Keratinocyte (primary cell): ENCODE measurements around the gene PPOX.

ENCODE experiments used
- EZH2 ChIP-seq: IDR thresholded peaks from one replicate; pipeline ENCODE4 v1.6.1; 2012; ENCODE audit warnings: inconsistent platforms, mild to moderate bottlenecking, low read length, moderate library complexity
- TF ChIP-seq, protein P1 (sequence below), 3 experiments: IDR thresholded peaks in 1 of 3; conservative IDR thresholded peaks in 1 of 3; optimal IDR thresholded peaks in 1 of 3; 2 replicates in 2 of 3; 3 replicates in 1 of 3; pipeline versions ENCODE3 to v1.5.1; 2011; ENCODE audit warnings: low read length in 3 of 3, mild to moderate bottlenecking in 3 of 3, moderate library complexity in 2 of 3, control low read depth in 1 of 3, inconsistent platforms in 1 of 3; ENCODE audit not compliant: insufficient read depth in 2 of 3; ENCODE audit errors: extremely low read depth in 1 of 3

DNA sequence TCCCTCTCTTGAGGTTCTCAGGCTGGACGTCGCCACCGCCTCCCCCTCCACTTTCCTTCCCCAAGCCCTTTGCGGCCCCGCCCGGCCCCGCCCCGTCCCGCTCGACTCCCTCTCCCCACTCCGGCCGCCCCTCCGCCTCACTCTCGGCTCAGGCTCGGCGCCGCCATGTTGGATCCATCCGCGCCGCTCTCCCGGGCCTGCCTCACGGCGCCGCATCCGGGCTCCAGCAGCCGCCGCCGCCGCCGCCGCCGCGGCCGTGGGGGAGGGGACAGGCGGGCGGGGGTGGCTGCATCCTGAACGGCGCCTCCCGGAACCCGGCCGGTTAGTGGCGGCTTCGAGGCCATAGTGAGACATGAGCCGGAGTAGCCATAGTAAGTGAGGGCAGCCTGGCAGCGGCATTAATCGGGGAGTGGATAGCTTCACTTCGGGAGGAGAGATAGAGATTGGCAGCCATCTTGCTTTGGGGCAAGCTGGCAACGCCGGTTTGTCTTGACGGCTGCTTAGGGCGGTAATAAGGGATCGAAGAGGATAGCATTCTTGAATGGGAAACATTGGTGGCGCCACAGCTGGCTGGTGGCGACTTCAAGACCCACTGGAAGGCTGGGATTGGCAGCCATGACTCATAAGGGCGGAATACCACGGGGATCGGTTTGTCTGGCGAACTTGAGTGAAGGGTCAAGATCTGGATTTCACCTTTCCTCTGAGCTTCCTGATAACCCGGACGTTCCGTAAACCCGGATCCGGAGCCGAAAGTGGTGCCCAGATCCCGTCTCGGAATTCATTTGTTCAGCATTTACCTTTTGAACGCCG is 33.6 kb upstream of the PPOX start, which contains the start of gene DEDD:
- TF ChIP-seq, protein P1, sequence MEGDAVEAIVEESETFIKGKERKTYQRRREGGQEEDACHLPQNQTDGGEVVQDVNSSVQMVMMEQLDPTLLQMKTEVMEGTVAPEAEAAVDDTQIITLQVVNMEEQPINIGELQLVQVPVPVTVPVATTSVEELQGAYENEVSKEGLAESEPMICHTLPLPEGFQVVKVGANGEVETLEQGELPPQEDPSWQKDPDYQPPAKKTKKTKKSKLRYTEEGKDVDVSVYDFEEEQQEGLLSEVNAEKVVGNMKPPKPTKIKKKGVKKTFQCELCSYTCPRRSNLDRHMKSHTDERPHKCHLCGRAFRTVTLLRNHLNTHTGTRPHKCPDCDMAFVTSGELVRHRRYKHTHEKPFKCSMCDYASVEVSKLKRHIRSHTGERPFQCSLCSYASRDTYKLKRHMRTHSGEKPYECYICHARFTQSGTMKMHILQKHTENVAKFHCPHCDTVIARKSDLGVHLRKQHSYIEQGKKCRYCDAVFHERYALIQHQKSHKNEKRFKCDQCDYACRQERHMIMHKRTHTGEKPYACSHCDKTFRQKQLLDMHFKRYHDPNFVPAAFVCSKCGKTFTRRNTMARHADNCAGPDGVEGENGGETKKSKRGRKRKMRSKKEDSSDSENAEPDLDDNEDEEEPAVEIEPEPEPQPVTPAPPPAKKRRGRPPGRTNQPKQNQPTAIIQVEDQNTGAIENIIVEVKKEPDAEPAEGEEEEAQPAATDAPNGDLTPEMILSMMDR (optimal IDR thresholded peaks at IDR 0.05 in 1 of 3, IDR thresholded peaks at IDR 0.05 in 1 of 3, conservative IDR thresholded peaks at IDR 0.05 in 1 of 3; ENCODE audit: extremely low read depth in 1 of 3, insufficient read depth in 2 of 3, low read length in 3 of 3): peak in 2 of 3 experiments; percentile 2 to 26
- no peak for TF ChIP-seq EZH2
